ENCODE results near the gene SMIM11.
"Not testable (repeated sequence)": the region's sequence is repeated elsewhere in the genome, so short reads cannot be mapped to it uniquely, and the experiment has no call there.

DNA sequence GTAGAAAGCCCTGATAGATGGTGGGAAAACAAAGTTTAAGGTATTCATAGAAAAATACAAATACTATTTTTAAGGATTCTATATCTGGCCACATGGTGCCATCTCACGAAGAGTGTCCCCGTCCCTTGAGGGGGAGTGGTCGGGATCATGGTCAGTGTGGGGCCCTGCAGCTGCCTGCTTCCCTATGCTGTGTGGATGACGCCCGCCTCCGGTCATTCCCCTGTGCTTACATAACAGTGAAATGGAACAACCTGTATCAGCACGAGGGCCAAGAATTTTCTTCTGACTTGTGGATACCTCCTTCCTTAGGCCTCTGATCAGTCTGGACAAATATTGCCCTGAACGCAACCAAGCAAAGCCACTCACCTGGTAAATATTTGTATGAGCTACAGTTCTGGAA is 52.0 kb downstream of the SMIM11 start:
- TF ChIP-seq, protein P1, sequence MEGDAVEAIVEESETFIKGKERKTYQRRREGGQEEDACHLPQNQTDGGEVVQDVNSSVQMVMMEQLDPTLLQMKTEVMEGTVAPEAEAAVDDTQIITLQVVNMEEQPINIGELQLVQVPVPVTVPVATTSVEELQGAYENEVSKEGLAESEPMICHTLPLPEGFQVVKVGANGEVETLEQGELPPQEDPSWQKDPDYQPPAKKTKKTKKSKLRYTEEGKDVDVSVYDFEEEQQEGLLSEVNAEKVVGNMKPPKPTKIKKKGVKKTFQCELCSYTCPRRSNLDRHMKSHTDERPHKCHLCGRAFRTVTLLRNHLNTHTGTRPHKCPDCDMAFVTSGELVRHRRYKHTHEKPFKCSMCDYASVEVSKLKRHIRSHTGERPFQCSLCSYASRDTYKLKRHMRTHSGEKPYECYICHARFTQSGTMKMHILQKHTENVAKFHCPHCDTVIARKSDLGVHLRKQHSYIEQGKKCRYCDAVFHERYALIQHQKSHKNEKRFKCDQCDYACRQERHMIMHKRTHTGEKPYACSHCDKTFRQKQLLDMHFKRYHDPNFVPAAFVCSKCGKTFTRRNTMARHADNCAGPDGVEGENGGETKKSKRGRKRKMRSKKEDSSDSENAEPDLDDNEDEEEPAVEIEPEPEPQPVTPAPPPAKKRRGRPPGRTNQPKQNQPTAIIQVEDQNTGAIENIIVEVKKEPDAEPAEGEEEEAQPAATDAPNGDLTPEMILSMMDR (IDR thresholded peaks at IDR 0.05) = not testable (repeated sequence)
- not testable (repeated sequence) for TF ChIP-seq EZH2 (IDR thresholded peaks at IDR 0.05; ENCODE audit: borderline replicate concordance, insufficient read depth, low read depth, low read length, poor library complexity, severe bottlenecking)

Data from B cell (primary cell).